ENCODE data around the gene MTF1. TPM values are rescaled to one million over a fixed set of nuclear protein-coding genes. Genes with fewer than 3 reads are reported as not detected.

Gene MTF1
- total RNA-seq, 3 donors from 2014 or later (not counting 1 experiment from before 2014, with no cell fraction given): 31.2 to 35.6 (median 32.7) TPM

DNA sequence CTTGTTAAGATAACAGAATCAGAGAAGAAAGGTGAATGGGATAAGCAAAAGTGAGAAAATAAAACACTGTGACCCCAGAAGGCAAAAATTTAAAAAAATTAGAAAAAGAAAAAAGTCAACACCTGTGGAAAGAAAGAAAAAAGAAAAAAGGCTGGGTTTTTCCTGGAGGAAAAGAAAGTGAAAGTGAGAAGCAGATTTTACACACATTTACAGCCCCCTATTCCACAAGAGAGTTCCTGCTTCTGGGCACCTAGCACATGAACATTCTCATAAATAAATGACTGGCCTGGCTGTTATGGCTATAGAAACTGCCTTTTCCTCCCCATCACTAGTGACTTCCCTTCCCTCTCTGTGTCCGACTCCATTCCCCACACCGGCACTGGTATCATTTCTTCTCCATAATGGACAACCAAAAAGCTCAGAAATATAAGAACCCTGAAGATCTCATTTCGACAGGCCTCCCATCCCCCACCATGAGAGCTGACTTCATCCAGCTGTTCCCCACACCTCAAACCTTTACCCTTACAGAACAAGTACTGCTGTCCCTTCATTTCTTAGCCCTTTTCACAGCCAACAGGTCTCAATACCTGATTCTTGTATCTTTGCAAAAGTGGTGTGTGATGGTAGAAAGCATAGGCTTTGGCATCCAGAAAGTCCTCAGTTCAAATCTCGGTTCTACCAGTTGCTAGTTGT is 12.6 kb downstream of the MTF1 start:
- Mint-ChIP-seq H3K9me3 (no peaks in the 10 kb centered on the region), H3K4me1 (peaks cover 32 to 36% of the 10 kb centered on the region in 2 donors), H3K36me3 (no peaks in the 10 kb centered on the region), H3K4me3 (peak overlapping the region; percentile 49), H3K27me3 (ENCODE audit: low read depth in 2 of 2) (no peaks in the 10 kb centered on the region), H3K27ac (peak overlapping the region; percentile 14 to 82)
- Histone ChIP-seq H3K4me3 (ENCODE audit: low read length) (no peak overlapping the region), H3K4me1 (ENCODE audit: control insufficient read depth, insufficient read depth, low read length) (peaks cover 6% of the 10 kb centered on the region), H3K36me3 (ENCODE audit: control insufficient read depth, insufficient read depth, low read length) (no peaks in the 10 kb centered on the region), H3K9me3 (ENCODE audit: control insufficient read depth, insufficient read depth, low read length) (no peaks in the 10 kb centered on the region), H3K27ac (ENCODE audit: low read length) (peak overlapping the region; percentile 19), H3K27me3 (ENCODE audit: control insufficient read depth, insufficient read depth, low read length) (no peaks in the 10 kb centered on the region)
- 44% methylated on average over 4 of the region's 4 CpGs for WGBS (ENCODE audit: insufficient coverage)
- TF ChIP-seq, protein P1, sequence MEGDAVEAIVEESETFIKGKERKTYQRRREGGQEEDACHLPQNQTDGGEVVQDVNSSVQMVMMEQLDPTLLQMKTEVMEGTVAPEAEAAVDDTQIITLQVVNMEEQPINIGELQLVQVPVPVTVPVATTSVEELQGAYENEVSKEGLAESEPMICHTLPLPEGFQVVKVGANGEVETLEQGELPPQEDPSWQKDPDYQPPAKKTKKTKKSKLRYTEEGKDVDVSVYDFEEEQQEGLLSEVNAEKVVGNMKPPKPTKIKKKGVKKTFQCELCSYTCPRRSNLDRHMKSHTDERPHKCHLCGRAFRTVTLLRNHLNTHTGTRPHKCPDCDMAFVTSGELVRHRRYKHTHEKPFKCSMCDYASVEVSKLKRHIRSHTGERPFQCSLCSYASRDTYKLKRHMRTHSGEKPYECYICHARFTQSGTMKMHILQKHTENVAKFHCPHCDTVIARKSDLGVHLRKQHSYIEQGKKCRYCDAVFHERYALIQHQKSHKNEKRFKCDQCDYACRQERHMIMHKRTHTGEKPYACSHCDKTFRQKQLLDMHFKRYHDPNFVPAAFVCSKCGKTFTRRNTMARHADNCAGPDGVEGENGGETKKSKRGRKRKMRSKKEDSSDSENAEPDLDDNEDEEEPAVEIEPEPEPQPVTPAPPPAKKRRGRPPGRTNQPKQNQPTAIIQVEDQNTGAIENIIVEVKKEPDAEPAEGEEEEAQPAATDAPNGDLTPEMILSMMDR (IDR thresholded peaks at IDR 0.05): no peak
- intact Hi-C loops (cut with micrococcal nuclease): loop anchor here (10.0 kb wide), 1 partner anchor 252 kb away; the partner anchor contains the start of gene GNL2
- no peak for DNase-seq
- ATAC-seq: no peak

DNA sequence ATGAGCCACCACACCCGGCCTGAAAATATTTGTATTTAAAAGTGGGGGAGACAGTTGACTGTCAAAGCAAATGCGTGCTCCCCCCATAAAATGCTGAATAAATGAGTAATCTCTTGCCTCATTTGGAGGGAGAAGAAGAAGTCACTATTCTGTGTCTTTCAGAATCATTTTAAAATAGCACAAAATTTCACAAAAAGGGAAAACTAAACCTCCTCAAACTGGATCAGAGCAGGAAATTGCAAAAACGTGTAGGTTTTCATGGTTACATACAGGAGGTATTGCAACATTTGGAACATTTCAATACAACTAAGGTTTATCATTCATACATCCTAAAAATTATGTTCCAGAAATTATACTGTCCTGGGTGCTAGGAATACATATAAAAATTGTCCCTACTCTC is 13.6 kb downstream of the MTF1 start:
- H3K36me3 Mint-ChIP-seq: no peaks in the 10 kb centered on the region
- TF ChIP-seq, protein P1 (IDR thresholded peaks at IDR 0.05): no peak
- H3K27me3 ChIP-seq (ENCODE audit: control insufficient read depth, insufficient read depth, low read length): no peaks in the 10 kb centered on the region
- H3K4me1 Mint-ChIP-seq: peaks cover 36 to 37% of the 10 kb centered on the region in 2 donors
- H3K36me3 ChIP-seq (ENCODE audit: control insufficient read depth, insufficient read depth, low read length): peaks cover 5% of the 10 kb centered on the region
- H3K27me3 Mint-ChIP-seq (ENCODE audit: low read depth in 2 of 2): no peaks in the 10 kb centered on the region
- ATAC-seq: no peak
- H3K4me1 ChIP-seq (ENCODE audit: control insufficient read depth, insufficient read depth, low read length): peaks cover 5% of the 10 kb centered on the region
- H3K9me3 Mint-ChIP-seq: no peaks in the 10 kb centered on the region
- no peak for DNase-seq
- H3K4me3 Mint-ChIP-seq: no peak overlapping the region
- WGBS (ENCODE audit: insufficient coverage): 86% methylated on average over 1 of the region's 3 CpGs
- intact Hi-C loops (cut with micrococcal nuclease): loop anchor here (10.0 kb wide), 1 partner anchor 251 kb away; the partner anchor contains the start of gene GNL2
- peak overlapping the region in 1 of 2 donors; percentile 14 for H3K27ac Mint-ChIP-seq
- no peak overlapping the region for H3K27ac ChIP-seq (ENCODE audit: low read length)
- no peak overlapping the region for H3K4me3 ChIP-seq (ENCODE audit: low read length)
- H3K9me3 ChIP-seq (ENCODE audit: control insufficient read depth, insufficient read depth, low read length): no peaks in the 10 kb centered on the region

DNA sequence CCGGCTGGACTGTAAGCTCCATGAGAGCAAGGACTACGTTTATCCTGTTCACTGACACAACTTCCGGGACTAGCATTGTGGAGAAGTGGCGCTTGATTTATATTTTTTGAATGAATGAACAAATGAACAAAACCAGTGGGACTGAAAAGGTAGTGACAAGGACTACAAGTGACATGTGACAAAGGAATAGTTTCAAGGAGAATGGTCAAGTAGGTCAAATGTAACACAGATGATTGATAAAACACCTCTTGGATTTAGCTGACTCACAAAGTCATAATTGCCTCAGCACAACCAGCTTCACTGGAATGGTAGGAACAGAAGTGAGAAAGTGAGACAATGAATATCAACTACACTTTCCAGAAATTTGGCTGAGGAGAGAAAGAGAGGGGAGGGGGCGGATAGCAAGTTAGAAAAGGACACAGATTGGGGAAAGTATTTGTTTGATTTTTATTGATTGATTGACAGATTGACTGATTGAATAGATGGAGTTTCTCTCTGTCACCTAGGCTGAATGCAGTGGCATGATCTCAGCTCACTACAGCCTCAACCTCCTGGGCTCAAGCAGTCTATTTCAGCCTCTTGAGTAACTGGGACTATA is 14.2 kb downstream of the MTF1 start:
- ATAC-seq: no peak
- Mint-ChIP-seq H3K4me1 (peaks cover 36 to 37% of the 10 kb centered on the region in 2 donors), H3K36me3 (no peaks in the 10 kb centered on the region), H3K4me3 (no peak overlapping the region), H3K27ac (no peak overlapping the region), H3K9me3 (no peaks in the 10 kb centered on the region), H3K27me3 (ENCODE audit: low read depth in 2 of 2) (no peaks in the 10 kb centered on the region)
- DNase-seq: no peak
- no peaks in the 10 kb centered on the region for H3K9me3 ChIP-seq (ENCODE audit: control insufficient read depth, insufficient read depth, low read length)
- TF ChIP-seq, protein P1 (IDR thresholded peaks at IDR 0.05): no peak
- no peak overlapping the region for H3K4me3 ChIP-seq (ENCODE audit: low read length)
- peaks cover 6% of the 10 kb centered on the region for H3K36me3 ChIP-seq (ENCODE audit: control insufficient read depth, insufficient read depth, low read length)
- H3K27ac ChIP-seq (ENCODE audit: low read length): no peak overlapping the region
- H3K4me1 ChIP-seq (ENCODE audit: control insufficient read depth, insufficient read depth, low read length): peaks cover 5% of the 10 kb centered on the region
- no peaks in the 10 kb centered on the region for H3K27me3 ChIP-seq (ENCODE audit: control insufficient read depth, insufficient read depth, low read length)
- WGBS (ENCODE audit: insufficient coverage): 95% methylated on average over 5 of the region's 5 CpGs
- intact Hi-C loops (cut with micrococcal nuclease): loop anchor here (10.0 kb wide), 1 partner anchor 250 kb away; the partner anchor contains the start of gene GNL2
